HG03025 (cell line): ENCODE measurements around the gene PNO1.
A peak's percentile ranks its signal among the peaks of the same experiment; 100 is the strongest.
"Not testable (repeated sequence)": the region's sequence is repeated elsewhere in the genome, so short reads cannot be mapped to it uniquely, and the experiment has no call there.

Experiments used
- ATAC-seq: cut with Tn5 transposase; IDR thresholded peaks from one replicate; pipeline ENCODE4 v1.9.1; 2021; ENCODE audit warnings: mild to moderate bottlenecking, moderate library complexity; ENCODE audit not compliant: unreplicated experiment, low FRiP score

The PNO1 gene

DNA sequence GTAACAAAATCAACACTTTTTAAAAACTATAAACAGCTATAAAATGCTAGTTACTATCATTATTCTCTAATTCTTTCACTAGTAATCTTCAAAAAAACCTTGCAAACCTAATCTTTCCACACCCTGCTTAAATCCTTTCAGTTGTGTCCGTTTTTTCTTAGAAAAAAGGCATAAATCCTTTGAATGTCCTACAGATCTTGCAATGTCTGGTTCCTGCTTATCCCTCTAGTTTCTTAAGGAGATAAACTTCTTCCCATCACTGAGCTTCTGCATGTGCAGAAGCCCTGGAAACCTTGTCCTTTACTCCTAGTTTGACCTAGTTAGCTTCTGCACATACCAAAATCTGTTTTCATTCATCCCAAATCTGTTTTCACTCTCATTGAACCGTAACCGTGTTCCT is 1.3 kb upstream of the PNO1 start:
- no peak for ATAC-seq

- peak; percentile 11 for ATAC-seq
These were observed 686 bp upstream of the PNO1 start for GRCh38 chr2:68157002-68157401.

DNA sequence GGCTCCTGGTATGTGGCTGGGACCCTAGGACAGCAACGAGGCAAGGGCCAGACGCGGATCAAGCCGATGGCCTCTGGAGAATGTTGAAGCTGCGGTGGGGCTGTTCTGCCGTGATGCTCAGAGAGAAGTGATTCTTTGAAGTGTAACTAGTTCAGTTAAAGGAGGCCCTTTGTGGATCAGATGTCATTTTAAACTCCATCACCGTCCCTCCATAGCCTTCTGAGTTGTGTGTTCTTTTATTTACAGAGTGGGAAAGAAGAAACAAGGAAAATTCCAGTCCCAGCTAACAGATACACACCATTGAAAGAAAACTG is 403 bp downstream of the PNO1 start:
- ATAC-seq = no peak

GRCh38 chr2:68163641-68164040 is 6.0 kb downstream of the PNO1 start:
- ATAC-seq = no peak

DNA sequence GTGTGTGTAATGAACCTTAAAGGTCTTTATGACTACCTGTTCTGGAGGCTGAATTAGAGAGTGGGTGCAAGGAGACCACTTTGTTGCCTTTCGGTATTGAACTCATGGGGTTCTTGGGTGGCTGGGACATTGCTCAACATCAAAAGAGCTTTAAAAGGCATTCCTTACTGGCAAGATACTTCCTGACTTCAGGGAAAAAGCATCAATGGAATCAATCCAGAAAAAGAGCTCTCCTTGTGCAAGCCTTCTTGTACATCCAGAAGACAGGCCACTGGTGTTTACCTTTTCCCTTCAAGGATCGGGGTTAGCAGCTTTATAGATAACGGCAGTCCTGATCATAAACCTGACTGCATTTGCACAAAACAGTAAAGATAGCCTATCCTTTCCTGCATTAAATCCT is 9.5 kb downstream of the PNO1 start:
- no peak for ATAC-seq

- no peak for ATAC-seq
These were observed 11.6 kb downstream of the PNO1 start for GRCh38 chr2:68169308-68169707.

- no peak for ATAC-seq
These were observed 13.5 kb downstream of the PNO1 start for GRCh38 chr2:68171146-68171545.

- no peak for ATAC-seq
These were observed 14.0 kb downstream of the PNO1 start for GRCh38 chr2:68171684-68172083.

DNA sequence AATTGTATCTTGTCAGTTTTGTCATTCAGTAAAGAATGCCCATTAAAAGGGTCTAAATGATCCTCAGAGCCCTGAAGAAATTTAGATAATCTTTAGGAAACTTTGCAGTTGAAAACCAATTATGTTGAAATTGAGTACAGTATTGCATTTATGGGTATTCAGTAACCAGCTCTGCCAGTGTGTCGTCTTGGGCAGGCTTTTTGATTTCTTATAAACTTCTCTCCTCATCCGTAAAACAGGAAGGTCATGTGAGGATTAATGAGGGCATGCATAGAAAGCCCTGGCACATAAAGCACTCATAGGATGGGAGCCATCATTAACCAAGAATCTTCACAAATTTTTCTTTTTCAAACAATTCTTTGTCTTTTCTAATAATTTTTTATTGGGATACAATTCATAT is 14.8 kb downstream of the PNO1 start:
- no peak for ATAC-seq

DNA sequence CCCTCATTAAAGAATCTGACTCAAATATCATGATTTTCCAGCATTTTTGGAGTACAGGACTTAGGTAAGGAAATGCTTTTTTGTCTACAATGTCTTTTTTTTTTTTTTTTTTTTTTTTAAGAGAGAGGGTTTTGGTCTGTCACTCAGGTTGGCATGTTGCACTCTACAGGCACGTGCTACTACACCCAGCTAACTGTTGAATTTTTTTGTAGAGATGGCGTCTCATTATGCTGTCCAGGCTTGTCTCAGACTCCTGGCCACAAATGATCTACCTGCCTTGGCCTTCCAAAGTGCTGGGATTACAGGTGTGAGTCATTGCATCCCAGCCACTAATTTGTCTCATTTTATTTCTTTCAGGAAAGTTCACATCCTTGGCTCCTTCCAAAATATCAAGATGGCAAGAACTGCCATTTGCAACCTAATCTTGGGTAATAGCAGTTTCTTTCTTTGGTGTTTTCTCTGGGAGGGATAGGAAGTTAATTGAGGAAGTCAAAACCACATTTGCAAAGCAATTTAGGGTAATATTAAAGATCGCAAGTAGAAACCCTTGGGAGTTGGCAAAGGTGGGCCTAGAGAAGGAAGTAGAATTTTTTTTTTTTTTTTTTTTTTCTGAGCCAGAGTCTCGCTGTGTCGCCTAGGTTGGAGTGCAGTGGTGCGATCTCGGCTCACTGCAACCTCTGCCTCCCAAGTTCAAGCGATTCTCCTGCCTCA is 15.5 kb downstream of the PNO1 start:
- ATAC-seq = no peak

- not testable (repeated sequence) for ATAC-seq
These were observed 17.5 kb downstream of the PNO1 start for GRCh38 chr2:68175210-68175609.

DNA sequence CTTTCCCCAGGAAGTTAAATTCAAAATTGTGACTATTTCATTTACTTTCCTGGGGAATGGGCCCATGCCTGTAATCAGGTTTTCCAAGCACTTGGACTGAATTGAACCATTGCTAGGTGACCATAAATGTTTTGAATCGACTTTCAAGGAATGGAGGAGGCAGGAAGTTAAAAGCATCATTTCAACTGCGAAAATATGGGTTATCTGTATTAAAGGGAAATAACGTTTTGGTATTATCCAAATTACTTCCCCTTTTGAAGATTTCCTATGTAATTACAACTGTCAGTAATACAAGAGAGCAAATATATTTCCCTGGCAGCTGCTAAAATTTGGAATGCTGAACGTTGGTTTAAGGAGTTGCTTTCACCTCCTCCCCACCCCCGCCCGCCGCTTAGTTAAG is 19.0 kb downstream of the PNO1 start:
- ATAC-seq = no peak

GRCh38 chr2:68177541-68177940 is 19.9 kb downstream of the PNO1 start:
- ATAC-seq = no peak

DNA sequence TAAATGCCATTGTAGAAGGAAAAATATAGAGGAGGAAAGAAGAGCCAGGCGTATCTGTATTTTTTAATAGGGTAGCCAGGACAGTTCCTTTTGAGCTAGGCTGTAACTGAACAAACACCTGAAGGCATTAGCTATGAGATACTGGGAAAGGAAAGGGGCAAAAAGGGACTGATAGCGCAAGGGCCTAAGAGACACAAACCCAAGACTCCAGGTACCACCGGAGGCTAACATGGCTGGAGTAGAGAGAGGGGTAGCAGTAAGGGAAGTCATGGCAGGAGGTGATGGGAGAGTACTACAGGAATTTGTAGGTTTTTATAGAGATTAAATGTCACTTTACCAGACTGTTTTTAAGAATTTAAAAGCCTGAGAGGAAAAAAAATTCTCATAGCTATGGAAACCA is 20.7 kb downstream of the PNO1 start:
- ATAC-seq = no peak

DNA sequence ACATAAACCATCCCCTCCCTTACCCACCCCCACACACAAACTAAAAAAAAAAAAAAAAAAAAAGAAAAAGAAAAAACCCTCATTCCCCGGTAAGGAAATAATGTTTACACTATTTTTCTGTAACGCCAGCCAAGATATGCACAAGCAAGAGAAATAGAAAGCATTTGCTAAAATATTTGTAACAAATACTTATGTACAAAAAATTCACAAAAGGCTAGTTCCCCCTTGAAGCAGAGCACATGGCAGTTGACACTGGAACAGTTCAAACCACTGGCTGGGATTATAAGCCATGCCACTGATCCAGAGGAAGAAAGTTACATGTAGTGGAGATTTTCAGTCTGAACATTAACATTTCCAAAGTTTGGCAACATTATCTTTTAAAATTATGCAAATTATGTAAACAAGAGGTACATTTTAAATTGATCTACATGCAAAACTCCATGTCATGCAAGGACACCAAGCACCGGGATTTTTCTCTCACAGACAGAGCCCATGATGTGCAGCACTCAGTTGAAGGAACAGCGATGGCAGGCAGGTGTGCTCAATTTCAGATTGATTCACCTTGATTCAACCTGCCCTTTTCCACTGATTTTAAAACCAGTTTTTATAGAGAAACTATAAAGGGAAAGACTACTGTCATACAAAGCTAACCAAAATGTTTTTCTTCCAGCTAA is 21.4 kb downstream of the PNO1 start:
- ATAC-seq = no peak

DNA sequence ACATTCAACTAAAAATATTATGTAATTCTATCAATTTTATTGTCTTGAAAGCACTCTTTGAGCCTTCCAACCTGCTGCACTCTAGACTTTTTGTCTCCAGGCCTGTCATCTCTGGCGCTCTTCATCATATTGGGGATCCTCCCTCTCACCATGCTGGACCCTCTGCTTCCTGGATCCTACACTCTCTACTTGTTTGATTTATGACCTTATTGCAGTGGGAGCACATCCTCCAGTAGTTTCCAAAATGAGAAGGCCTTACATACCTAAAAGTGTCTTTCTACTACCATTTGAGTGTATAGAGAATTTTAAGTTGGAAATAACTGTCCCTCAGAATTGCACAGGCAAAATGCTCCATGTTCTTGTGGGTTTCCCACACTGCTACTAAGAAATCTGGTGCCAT is 25.2 kb downstream of the PNO1 start:
- ATAC-seq = no peak

- no peak for ATAC-seq
These were observed 28.0 kb downstream of the PNO1 start for GRCh38 chr2:68185541-68186164.

DNA sequence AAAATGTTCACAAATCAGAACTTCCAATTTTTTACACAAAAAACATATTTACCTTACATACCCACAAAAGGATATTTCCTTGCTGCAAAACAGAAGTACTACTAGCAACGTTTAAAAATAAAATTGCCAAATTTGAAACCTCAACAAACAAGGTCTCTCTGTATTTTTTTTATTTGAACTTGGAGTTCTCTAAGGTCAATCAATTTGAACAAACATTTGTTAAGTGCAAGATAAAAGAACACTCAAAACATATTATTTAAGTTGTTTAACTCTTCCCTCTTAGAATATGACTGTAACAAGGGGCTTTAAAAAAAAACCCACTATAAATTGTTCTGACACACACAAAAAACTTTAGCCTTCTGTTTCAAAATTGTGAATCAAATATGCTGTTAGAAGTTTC is 29.6 kb downstream of the PNO1 start:
- ATAC-seq = no peak

DNA sequence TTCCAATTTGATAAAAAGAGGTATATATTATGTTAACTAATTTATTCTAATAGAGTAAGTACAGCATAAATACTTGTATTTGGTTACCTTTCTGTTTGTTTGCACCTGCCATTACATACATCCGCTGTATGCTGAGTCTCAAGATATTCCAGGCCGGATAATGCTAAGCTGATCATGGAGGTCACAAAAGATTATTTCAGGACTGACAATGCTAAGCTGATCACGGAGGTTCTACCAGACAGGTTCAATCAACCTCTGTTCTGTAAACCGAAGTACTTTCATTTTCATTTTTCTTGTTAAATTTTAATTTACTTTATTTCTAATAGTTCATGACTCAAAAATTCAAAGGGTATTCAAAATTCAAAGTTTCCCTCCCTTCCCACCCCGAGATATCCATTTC is 31.1 kb downstream of the PNO1 start:
- ATAC-seq = no peak

DNA sequence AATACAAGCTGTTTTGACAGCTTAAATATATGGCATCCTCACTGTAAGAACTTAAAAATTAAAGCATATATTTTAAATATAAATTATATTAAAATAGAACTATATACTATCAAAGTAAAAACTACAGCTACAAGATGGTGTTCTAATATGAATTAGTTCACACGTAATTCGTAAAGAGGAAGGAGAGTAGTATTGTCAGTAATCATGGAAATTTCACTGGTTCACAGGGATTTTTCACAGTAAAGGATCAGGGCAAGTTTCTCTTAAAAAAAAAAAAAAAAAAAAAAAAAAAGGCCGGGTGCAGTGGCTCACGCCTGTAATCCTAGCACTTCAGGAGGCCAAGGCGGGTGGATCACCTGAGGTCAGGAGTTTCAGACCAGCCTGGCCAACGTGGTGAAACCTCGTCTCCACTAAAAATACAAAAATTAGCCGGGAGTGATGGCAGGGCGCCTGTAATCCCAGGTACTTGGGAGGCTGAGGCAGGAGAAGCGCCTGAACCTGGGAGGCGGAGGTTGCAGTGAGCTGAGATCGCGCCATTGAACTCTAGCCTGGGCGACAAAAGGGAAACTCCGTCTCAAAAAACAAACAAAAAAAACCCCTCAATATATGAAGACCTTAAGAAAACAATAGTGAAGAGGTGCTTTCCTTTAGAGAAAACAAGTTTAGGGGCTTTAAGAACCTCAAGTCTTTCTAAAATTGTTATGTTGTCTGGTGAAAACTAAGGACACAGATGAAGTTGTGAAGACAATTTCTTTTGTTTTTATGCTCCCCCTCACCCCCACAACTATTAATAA is 32.5 kb downstream of the PNO1 start:
- ATAC-seq = no peak

DNA sequence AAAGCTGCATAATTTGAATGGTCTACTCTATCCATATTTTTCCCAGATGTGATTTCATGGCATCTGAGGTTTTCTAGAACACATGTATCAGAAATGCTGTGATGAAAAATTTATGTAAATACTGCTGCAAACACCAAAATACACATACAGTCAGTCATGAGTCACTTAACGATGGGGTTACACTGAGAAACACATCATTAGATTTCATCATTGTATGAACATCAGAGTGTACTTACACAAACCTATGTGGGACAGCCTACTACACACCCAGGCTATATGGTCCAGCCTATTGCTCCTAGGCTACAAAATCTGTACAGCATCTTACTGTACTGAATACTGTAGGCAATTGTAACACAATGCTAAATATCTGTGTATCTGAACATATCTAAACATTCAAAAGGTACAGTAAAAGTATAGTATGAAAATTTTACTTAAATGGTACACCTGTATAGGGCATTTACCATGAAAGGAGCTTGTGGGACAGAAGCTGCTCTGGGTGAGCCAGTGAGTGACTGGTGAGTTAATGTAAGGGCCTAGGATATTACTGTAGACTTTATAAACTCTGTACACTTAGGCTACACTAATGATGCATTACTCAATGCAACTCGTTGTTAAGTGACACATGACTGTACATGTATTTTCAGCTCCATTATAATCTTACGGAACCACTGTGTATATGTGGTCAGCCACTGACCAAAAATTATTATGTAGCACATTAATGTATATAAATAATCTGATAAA is 33.5 kb downstream of the PNO1 start:
- no peak for ATAC-seq
